ENCODE measurements around the gene EIF4EBP3. TPM values are rescaled to one million over a fixed set of nuclear protein-coding genes. Genes with fewer than 3 reads are reported as not detected.

EIF4EBP3 gene
- total and polyA plus RNA-seq, 2 of the 4 experiments (the other 2 are of a cell fraction) = 0.36 to 2.1 TPM

- H3K27ac ChIP-seq (ENCODE audit: insufficient read depth, low read length) = no peak overlapping the region
- in situ Hi-C loops (cut with MboI; ENCODE audit: low sequenced_read_pairs) = no loop called here
- DNase-seq (no peak), ATAC-seq (ENCODE audit: low read depth) (no peak)
- no peaks in the 10 kb centered on the region for H3K27me3 ChIP-seq (ENCODE audit: control insufficient read depth, insufficient read depth, low read length)
- H3K36me3 ChIP-seq (ENCODE audit: control insufficient read depth, insufficient read depth, low read length) = peaks cover 2% of the 10 kb centered on the region; the same call in 1 of the 2 replicates
- no peak overlapping the region for H2AK5ac ChIP-seq (ENCODE audit: low read depth, low read length)
- no peak overlapping the region for H2BK20ac ChIP-seq (ENCODE audit: low read depth, low read length)
- no peak overlapping the region for H3K56ac ChIP-seq (ENCODE audit: extremely low read depth, insufficient read depth, low read length)
- no peak overlapping the region for H4K91ac ChIP-seq (ENCODE audit: insufficient read depth, low read depth, low read length)
- no peaks in the 10 kb centered on the region for H4K20me1 ChIP-seq (ENCODE audit: insufficient read depth, low read length)
- BruUV-seq (replicated peaks) = no TSS peak
- dilution Hi-C loops (cut with HindIII; ENCODE audit: low sequenced_read_pairs, unreplicated experiment) = no loop called here
- no peak overlapping the region for H2BK15ac ChIP-seq (ENCODE audit: low read depth, low read length)
- no peak overlapping the region for H2BK5ac ChIP-seq (ENCODE audit: low read depth, low read length, poor library complexity, severe bottlenecking)
- H2AK9ac ChIP-seq (replicated peaks; ENCODE audit: low read depth, low read length, poor library complexity) = no peak overlapping the region
- H3K4me2 ChIP-seq (ENCODE audit: low read depth, low read length) = no peak overlapping the region
- no peak overlapping the region for H4K8ac ChIP-seq (ENCODE audit: low read depth in 2 of 2, low read length in 2 of 2)
- CTCF ChIA-PET = no interaction called here
- peaks cover 2% of the 10 kb centered on the region; the same call in 1 of the 2 replicates for H3K9me1 ChIP-seq (ENCODE audit: insufficient read depth, low read length)
- no peak overlapping the region for H3K23ac ChIP-seq (ENCODE audit: low read depth, low read length)
- intact Hi-C loops (cut with micrococcal nuclease) = no loop called here
- H3K4me3 ChIP-seq (ENCODE audit: insufficient read depth, low read depth, low read length) = no peak overlapping the region
- WGBS, 2 experiments (ENCODE audit: extremely low coverage in 2 of 2, insufficient read length in 1 of 2) = 100% methylated on average over 2 of the region's 7 CpGs; no CpG with 5 or more reads in 1 of the 2 experiments
- no peak overlapping the region for H3K4ac ChIP-seq (ENCODE audit: low read depth, low read length)
- H3K79me1 ChIP-seq (ENCODE audit: low read depth in 1 of 2, low read length in 2 of 2) = peaks cover 0 to under 1% of the 10 kb centered on the region in 2 experiments; a peak in 2 of 4 replicates
- no peaks in the 10 kb centered on the region for H3K9me3 ChIP-seq (ENCODE audit: control insufficient read depth, insufficient read depth, low read length)
- no peak overlapping the region for H3K9ac ChIP-seq (ENCODE audit: low read depth, low read length)
- H3K4me1 ChIP-seq (ENCODE audit: control insufficient read depth, insufficient read depth, low read length) = peaks cover 5% of the 10 kb centered on the region; the same call in 1 of the 2 replicates
- no peak overlapping the region for H2BK120ac ChIP-seq (ENCODE audit: low read depth, low read length)
- H4K5ac ChIP-seq (ENCODE audit: low read depth, low read length) = no peak overlapping the region
- TF ChIP-seq POLR2A (IDR thresholded peaks at IDR 0.05; ENCODE audit: low read depth, low read length) (no peak), MAZ (IDR thresholded peaks at IDR 0.05; ENCODE audit: borderline replicate concordance, low read depth, low read length) (no peak), CHD1 (IDR thresholded peaks at IDR 0.05; ENCODE audit: low read depth, low read length) (no peak), MAFK (IDR thresholded peaks at IDR 0.05; ENCODE audit: low read depth, low read length) (no peak), SMC3 (IDR thresholded peaks at IDR 0.05; ENCODE audit: low read depth, low read length) (no peak), NFE2L2 (IDR thresholded peaks at IDR 0.05; ENCODE audit: low read depth, low read length) (no peak), MXI1 (IDR thresholded peaks at IDR 0.05; ENCODE audit: borderline replicate concordance, low read depth, low read length) (no peak), RCOR1 (IDR thresholded peaks at IDR 0.05; ENCODE audit: insufficient replicate concordance, low read length) (no peak), RFX5 (IDR thresholded peaks at IDR 0.05; ENCODE audit: low read depth, low read length) (no peak), FOS (IDR thresholded peaks at IDR 0.05; ENCODE audit: low read depth, low read length) (no peak), CEBPB (IDR thresholded peaks at IDR 0.05; ENCODE audit: low read depth, low read length) (no peak), RAD21 (IDR thresholded peaks at IDR 0.05; ENCODE audit: low read length) (no peak), BHLHE40 (IDR thresholded peaks at IDR 0.05; ENCODE audit: low read depth, low read length) (no peak)
- TF ChIP-seq, protein P1, sequence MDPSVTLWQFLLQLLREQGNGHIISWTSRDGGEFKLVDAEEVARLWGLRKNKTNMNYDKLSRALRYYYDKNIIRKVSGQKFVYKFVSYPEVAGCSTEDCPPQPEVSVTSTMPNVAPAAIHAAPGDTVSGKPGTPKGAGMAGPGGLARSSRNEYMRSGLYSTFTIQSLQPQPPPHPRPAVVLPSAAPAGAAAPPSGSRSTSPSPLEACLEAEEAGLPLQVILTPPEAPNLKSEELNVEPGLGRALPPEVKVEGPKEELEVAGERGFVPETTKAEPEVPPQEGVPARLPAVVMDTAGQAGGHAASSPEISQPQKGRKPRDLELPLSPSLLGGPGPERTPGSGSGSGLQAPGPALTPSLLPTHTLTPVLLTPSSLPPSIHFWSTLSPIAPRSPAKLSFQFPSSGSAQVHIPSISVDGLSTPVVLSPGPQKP (IDR thresholded peaks at IDR 0.05; ENCODE audit: borderline replicate concordance, low read depth, low read length) = no peak
- TF ChIP-seq, protein P2, sequence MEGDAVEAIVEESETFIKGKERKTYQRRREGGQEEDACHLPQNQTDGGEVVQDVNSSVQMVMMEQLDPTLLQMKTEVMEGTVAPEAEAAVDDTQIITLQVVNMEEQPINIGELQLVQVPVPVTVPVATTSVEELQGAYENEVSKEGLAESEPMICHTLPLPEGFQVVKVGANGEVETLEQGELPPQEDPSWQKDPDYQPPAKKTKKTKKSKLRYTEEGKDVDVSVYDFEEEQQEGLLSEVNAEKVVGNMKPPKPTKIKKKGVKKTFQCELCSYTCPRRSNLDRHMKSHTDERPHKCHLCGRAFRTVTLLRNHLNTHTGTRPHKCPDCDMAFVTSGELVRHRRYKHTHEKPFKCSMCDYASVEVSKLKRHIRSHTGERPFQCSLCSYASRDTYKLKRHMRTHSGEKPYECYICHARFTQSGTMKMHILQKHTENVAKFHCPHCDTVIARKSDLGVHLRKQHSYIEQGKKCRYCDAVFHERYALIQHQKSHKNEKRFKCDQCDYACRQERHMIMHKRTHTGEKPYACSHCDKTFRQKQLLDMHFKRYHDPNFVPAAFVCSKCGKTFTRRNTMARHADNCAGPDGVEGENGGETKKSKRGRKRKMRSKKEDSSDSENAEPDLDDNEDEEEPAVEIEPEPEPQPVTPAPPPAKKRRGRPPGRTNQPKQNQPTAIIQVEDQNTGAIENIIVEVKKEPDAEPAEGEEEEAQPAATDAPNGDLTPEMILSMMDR (conservative IDR thresholded peaks at IDR 0.05; ENCODE audit: low read depth, low read length) = no peak
- TF ChIP-seq, protein P3, sequence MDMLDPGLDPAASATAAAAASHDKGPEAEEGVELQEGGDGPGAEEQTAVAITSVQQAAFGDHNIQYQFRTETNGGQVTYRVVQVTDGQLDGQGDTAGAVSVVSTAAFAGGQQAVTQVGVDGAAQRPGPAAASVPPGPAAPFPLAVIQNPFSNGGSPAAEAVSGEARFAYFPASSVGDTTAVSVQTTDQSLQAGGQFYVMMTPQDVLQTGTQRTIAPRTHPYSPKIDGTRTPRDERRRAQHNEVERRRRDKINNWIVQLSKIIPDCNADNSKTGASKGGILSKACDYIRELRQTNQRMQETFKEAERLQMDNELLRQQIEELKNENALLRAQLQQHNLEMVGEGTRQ (IDR thresholded peaks at IDR 0.05; ENCODE audit: low read depth, low read length) = no peak
- H3K18ac ChIP-seq (ENCODE audit: low read depth, low read length) = no peak overlapping the region
- POLR2A ChIA-PET (ENCODE audit: unreplicated experiment) = interaction anchor here (0.6 kb wide), 1 partner anchor 26 kb away, joined by 4 read pairs; the partner anchor contains the start of gene EIF4EBP3
- H3K14ac ChIP-seq (replicated peaks; ENCODE audit: low read depth, low read length) = no peak overlapping the region
- no peak overlapping the region for H2AFZ ChIP-seq (replicated peaks; ENCODE audit: low read length, poor library complexity)
Observed at GRCh38 chr5:140573683-140574082, 26.2 kb downstream of the EIF4EBP3 start.
